ENCODE measurements around the gene SLC22A16.
"Not testable (repeated sequence)": the region's sequence is repeated elsewhere in the genome, so short reads cannot be mapped to it uniquely, and the experiment has no call there.

The SLC22A16 gene

GRCh38 chr6:110490110-110490509 lies 13.7 kb upstream of the SLC22A16 start:
- no peak for DNase-seq (ENCODE audit: low spot score)

DNA sequence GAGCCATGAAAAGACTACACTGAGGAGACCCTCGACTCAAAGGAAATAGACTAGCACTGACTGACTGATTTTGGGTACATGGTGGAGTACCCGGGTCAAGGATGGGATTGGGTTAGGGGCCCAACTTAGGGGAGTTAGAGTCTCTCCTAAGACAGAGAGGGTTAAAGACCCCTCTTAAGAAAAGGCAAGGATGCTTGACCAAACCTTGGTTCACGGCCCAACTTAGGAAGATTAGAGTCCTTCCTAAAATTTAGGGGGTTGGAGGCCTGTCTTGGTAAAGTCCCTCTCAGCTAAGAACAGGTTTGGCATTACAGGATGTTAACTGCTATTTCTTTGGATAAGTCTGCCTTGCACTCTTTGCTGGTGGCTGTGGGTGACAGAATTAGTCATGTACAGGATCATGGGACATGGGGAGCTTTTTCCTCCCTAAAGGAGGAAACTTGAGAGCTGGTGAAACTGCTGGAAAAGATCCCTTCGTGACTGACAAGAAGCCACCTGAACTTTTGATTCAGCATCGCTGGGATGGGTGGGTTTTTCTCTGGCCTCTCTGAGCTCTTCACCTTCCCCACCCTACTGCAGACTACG lies 12.3 kb upstream of the SLC22A16 start:
- DNase-seq (ENCODE audit: low spot score), result no peak

DNA sequence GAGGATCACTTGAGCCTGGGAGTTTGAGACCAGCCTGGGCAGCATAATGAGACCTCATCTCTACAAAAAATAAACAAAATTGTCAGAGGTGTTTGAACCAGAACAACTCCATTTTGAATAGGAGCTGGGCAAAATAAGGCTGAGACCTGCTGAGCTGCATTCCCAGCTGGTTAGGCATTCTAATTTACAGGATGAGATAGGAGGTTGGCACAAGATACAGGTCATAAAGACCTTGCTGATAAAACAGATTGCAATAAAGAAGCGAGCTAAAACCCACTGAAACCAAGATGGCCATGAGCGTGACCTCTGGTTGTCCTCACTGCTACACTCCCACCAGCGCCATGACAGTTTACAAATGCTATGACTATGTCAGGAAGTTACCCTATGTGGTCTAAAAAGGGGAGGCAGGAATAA lies 11.6 kb upstream of the SLC22A16 start:
- not testable (repeated sequence) for DNase-seq (ENCODE audit: low spot score)

GRCh38 chr6:110486756-110487155 lies 10.3 kb upstream of the SLC22A16 start:
- DNase-seq (ENCODE audit: low spot score), result no peak

DNA sequence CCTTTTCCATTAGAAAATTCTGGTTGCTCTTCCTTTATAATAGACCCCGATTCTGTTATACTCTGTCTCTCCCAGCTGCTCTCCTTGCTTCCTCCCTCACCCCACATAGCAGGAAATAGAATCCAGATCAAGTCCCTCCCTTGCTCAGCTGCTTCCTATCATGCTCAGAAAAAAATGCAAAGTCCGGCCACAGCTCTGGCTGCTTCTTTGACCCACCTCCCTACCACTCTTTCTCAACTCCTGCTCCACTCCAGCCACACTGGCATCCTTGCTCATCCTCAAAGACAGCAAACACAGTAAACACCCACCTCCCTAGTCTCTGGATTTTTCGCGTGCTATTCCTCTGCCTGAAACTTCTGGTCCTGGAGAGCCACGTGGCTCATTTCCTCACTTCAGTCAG lies 9.1 kb upstream of the SLC22A16 start:
- DNase-seq (ENCODE audit: low spot score), result no peak

- no peak for DNase-seq (ENCODE audit: low spot score)
Measured at GRCh38 chr6:110484321-110484720, 7.9 kb upstream of the SLC22A16 start.

- DNase-seq (ENCODE audit: low spot score), result no peak
Measured at GRCh38 chr6:110482774-110483400, 6.5 kb upstream of the SLC22A16 start.

DNA sequence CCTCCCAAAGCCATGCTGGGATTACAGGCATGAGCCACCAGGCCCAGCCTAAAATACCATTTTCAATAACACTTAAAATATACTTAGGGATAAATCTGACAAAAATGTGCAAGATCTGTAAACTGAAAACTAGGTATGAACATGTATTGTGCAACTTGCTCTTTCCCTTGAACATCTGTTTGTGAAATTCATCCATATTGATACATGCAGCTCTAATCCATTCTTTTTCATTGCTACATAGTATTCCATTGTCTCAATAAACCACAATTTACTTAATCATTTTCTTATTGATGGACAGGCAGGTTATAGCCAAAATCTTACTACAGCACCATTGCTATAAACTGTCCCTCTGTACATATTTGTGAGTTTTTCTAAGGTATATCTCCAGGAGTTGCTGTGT lies 4.7 kb upstream of the SLC22A16 start:
- DNase-seq (ENCODE audit: low spot score), result no peak

GRCh38 chr6:110475066-110475653 lies 1.3 kb downstream of the SLC22A16 start:
- no peak for DNase-seq (ENCODE audit: low spot score)

DNA sequence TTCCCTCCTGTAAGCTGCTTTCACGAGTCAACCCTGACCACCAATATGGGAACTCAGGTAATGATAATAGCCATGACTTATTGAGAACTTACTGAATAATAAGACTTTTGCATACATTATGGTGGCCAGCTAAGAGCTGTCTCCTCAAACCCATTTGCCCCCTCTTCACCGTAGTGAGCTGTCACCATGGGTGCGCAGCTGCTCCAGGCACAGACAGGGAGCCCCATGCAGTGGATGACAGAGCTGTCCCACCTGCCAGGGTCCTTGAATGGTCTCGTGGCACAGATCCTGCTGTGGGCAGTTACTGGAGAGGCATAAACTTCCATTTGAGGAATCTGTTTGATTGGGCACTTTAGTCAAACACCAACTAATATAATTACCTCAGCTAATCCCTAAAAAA lies 1.9 kb downstream of the SLC22A16 start:
- no peak for DNase-seq (ENCODE audit: low spot score)

GRCh38 chr6:110472739-110473138 lies 3.7 kb downstream of the SLC22A16 start:
- DNase-seq (ENCODE audit: low spot score), result no peak

GRCh38 chr6:110471726-110472365 lies 4.6 kb downstream of the SLC22A16 start:
- DNase-seq (ENCODE audit: low spot score), result no peak

DNA sequence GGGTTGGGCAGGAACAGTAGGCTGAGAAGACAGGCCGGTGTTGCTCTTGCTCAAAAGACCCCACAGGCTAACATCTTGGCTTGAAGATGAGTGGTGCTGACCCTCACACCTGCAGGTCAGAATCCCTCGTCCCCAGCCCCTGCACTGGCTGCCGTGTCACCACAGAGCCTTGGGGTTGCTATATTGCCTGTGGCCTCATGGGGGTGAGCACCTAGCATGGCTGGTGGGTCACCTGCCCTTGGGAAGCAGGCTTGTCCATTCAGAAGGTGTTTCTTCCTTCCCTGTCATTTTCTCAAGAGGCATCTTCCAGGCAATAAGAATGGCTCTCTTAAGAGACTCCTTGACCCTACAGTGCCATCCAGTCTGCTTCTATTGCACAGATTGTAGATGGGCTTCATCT lies 7.7 kb downstream of the SLC22A16 start:
- DNase-seq (ENCODE audit: low spot score), result no peak

DNA sequence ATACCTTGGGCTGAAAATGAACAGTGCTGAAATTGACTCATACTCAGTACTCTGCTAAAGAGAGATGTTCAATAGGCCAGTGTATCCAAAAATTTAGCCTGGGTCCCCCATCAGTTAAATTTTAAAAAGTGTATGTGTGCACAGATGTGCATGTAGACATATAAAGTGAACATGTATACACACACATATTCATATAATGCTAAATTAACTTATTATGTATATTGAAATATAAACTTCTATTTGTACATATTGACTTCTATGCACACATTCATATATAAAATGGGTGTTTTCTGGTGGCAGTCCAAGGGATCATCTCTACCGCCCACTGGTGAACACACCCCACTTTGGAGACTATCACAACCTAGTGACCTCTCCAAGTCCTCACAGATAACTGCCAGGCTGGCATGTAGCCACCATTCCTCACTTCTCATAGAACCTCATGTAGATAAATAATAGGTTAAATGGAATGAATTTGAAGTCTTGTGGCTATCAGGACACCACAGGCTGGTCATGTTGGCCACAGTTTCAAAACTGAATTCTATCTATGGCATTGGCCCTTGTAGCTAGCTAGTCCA lies 8.8 kb downstream of the SLC22A16 start:
- no peak for DNase-seq (ENCODE audit: low spot score)

DNA sequence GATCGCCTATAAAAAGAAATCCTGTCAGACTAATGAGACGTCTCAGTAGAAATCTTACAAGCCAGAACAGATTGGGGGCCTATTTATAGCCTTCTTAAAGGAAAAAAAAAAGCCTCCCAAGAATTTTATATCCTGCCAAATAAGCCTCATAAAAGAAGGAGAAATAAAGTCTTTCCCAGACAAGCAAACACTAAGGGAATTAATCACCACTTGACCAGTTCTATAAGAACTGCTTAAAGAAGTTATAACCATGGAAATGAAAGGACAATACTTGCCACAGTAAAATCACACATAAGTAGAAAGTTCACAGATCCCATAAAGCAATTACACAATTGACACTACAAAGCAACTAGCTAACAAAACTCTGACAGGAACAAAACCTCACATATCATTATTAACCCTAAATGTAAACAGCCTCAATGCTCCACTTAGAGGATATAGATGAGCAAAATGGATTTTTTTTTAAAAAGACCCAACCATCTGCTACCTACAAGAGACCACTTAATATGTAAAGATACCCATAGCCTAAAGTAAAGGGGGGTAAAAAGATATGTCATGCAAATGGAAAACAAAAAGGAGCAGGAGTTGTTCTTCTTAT lies 13.4 kb downstream of the SLC22A16 start:
- DNase-seq (ENCODE audit: low spot score), result no peak

GRCh38 chr6:110461376-110461775 lies 15.0 kb downstream of the SLC22A16 start:
- DNase-seq (ENCODE audit: low spot score), result no peak

- no peak for DNase-seq (ENCODE audit: low spot score)
Measured at GRCh38 chr6:110459137-110459536, 17.3 kb downstream of the SLC22A16 start.

GRCh38 chr6:110458476-110458875 lies 17.9 kb downstream of the SLC22A16 start:
- DNase-seq (ENCODE audit: low spot score), result no peak

GRCh38 chr6:110457567-110458175 lies 18.7 kb downstream of the SLC22A16 start:
- not testable (repeated sequence) for DNase-seq (ENCODE audit: low spot score)

- no peak for DNase-seq (ENCODE audit: low spot score)
Measured at GRCh38 chr6:110456694-110457093, 19.7 kb downstream of the SLC22A16 start.

- no peak for DNase-seq (ENCODE audit: low spot score)
Measured at GRCh38 chr6:110449541-110449895, 26.9 kb downstream of the SLC22A16 start.

All from CD4-positive, alpha-beta T cell treated with Interleukin-6 at 100 ng/mL for 8 hours (primary cell).